SK-MEL-5 (cell line): ENCODE results near the gene SMAD9. TPM values are rescaled to one million over a fixed set of nuclear protein-coding genes. Genes with fewer than 3 reads are reported as not detected.

ENCODE experiments used
- DNase-seq: peaks from one replicate; pipeline ENCODE4 v3.0.0-alpha.2; 2016; ENCODE audit warnings: low read depth, low spot score
- in situ Hi-C: cut with HindIII; loops from 2 replicates; pipeline ENCODE4 v1.10.0; 2016; ENCODE audit warnings: low sequenced_read_pairs, high pct_unique_total_duplicates, low pct_unique_long_range_greater_than_20kb
- total RNA-seq: library from RNA; depleted of rRNA; stranded (reverse); fragments of >200 nt; shearing (Covaris generic); gene quantifications from 2 replicates; pipeline ENCODE4 v1.2.3, GENCODE V29; 2014; rRNA removed

SMAD9 gene
- total RNA-seq, 1 experiment from 2014 or later = 6.9 TPM

GRCh38 chr13:36806102-36806501 is 113.9 kb downstream of the SMAD9 start:
- in situ Hi-C loops = no loop called here
- no peak for DNase-seq

- DNase-seq = no peak
- in situ Hi-C loops = no loop called here
Measured at GRCh38 chr13:36804588-36804987, 115.5 kb downstream of the SMAD9 start.

- no peak for DNase-seq
- in situ Hi-C loops = no loop called here
Measured at GRCh38 chr13:36801035-36801434, 119.0 kb downstream of the SMAD9 start.

DNA sequence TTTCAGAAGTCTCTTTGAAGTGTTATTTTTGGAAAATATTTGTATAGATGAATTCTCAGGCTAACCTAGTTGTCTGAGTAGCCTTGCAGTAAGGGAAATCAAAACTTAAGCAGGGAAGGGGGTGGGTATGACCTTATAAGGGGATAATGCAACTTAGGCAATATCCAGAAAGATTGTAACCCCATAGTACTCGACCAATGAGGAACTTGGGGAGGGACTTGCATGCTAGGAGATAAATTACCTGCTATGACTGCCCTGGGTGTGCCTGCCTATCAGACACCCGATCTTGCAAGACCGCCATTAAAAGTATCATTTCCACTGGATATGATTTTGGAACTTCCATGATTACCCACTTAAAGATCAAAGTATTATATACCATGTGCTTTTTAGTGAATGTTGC is 124.0 kb downstream of the SMAD9 start:
- no peak for DNase-seq
- in situ Hi-C loops = no loop called here

GRCh38 chr13:36795463-36795862 is 124.6 kb downstream of the SMAD9 start:
- in situ Hi-C loops = no loop called here

More at GRCh38 chr13:36795463-36795862, 124.6 kb downstream of the SMAD9 start:
- DNase-seq = no peak

Other genes starting within 250 kb of the SMAD9 start
- gene SERTM1, start 246.2 kb downstream of the SMAD9 start, total RNA-seq = not detected in 2 replicates
- 1.1 and 1.2 TPM in 2 replicates for gene RFXAP, start 101.0 kb downstream of the SMAD9 start, total RNA-seq
- 68.6 and 81.3 TPM in 2 replicates for gene ALG5, start 79.1 kb upstream of the SMAD9 start, total RNA-seq
- gene EXOSC8, start 80.5 kb upstream of the SMAD9 start, total RNA-seq = 55.5 and 58.0 TPM in 2 replicates
- 39.3 and 41.7 TPM in 2 replicates for gene SUPT20H, start 139.4 kb upstream of the SMAD9 start, total RNA-seq
- gene CSNK1A1L, start 185.4 kb upstream of the SMAD9 start, total RNA-seq = not detected in 2 replicates